Lower leg skin (tissue), 4 donors: Measurements from ENCODE around the gene IL10. TPM values are rescaled to one million over a fixed set of nuclear protein-coding genes. Genes with fewer than 3 reads are reported as not detected.

Experiments
- DNase-seq, 2 donors: peaks; one replicate each; pipeline ENCODE4 v3.0.0-alpha.2; 2019; ENCODE audit warnings: low spot score in 2 of 2
- H3K4me3 ChIP-seq: fragments of 200-600 bp; sonication (generic); 2 replicates; pipeline ENCODE4 v1.5.1; 2017; ENCODE audit warnings: mild to moderate bottlenecking, low read depth; ENCODE audit not compliant: poor library complexity, severe bottlenecking
- POLR2A ChIP-seq, 2 donors: fragments of 450-650 bp; IDR thresholded peaks; one replicate each; pipeline ENCODE4 v1.6.1; 2016 to 2017; ENCODE audit warnings: antibody characterized with exemption in 2 of 2, mild to moderate bottlenecking in 1 of 2, moderate library complexity in 1 of 2
- WGBS, 2 donors: methylation state at CpG; one replicate each; pipeline ENCODE4 v1.1.5; 2018; 5-methylcytosine and 5-hydroxymethylcytosine counted together
- intact Hi-C: fragments of 100-400 bp; cut with DNase I; formaldehyde crosslinking; loops from one replicate; pipeline ENCODE4 v1.15.0; 2023; ENCODE audit warnings: low total_unique reads
- total RNA-seq, 4 donors: library from RNA; depleted of rRNA; stranded (reverse); fragments of >200 nt; gene quantifications; one replicate each; pipeline ENCODE4 v1.1.0, GENCODE V29; 2016
- TF ChIP-seq, protein P1 (sequence below), 3 donors: fragments of 450-650 bp; IDR thresholded peaks; one replicate each; pipeline ENCODE4 v1.5.1; 2016; ENCODE audit warnings: antibody characterized with exemption in 3 of 3, mild to moderate bottlenecking in 3 of 3, moderate library complexity in 2 of 3

IL10 gene
- total RNA-seq, 4 donors from 2014 or later = 0.32 to 0.72 TPM; not detected in 2

DNA sequence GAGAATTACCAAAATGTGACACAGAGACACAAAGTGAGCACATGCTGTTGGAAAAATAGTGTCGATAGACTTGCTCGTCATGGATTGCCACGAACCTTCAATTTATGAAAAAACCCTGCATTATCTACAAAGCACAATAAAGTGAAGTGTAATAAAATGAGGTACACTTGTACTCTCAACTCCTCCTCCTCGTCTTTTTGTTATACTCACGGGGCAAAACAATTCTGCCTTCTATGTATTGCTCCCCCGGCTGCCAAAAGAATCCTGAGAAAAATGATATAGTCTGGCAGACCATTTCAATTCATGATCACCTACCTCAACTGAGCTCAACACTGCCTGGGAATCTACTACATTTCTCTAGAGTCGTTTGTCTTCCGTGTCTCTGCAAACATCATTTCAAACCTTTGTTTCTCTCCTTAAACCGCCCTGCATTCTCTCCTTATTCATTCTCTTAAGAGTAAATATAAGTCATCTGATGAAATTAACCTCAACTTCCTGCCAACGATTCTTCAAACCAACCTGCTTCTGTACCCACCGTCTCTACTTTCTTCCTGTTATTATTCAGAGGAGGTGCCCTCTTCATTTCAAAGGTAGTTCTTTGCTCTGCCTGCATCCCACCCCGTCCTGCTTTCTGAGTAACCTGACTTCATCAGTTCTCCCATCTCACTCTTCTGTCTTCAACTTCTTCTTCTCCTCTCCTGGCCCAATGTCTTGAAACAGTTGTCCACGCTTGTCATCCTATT lies 14.6 kb downstream of the IL10 start:
- WGBS, 2 donors = 77 to 83% methylated on average over 13 of the region's 13 CpGs
- DNase-seq = no peak
- H3K4me3 ChIP-seq = no peak overlapping the region
- intact Hi-C loops = no loop called here
- TF ChIP-seq, protein P1, sequence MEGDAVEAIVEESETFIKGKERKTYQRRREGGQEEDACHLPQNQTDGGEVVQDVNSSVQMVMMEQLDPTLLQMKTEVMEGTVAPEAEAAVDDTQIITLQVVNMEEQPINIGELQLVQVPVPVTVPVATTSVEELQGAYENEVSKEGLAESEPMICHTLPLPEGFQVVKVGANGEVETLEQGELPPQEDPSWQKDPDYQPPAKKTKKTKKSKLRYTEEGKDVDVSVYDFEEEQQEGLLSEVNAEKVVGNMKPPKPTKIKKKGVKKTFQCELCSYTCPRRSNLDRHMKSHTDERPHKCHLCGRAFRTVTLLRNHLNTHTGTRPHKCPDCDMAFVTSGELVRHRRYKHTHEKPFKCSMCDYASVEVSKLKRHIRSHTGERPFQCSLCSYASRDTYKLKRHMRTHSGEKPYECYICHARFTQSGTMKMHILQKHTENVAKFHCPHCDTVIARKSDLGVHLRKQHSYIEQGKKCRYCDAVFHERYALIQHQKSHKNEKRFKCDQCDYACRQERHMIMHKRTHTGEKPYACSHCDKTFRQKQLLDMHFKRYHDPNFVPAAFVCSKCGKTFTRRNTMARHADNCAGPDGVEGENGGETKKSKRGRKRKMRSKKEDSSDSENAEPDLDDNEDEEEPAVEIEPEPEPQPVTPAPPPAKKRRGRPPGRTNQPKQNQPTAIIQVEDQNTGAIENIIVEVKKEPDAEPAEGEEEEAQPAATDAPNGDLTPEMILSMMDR (IDR thresholded peaks at IDR 0.05) = no peak
- TF ChIP-seq POLR2A (IDR thresholded peaks at IDR 0.05) = no peak

DNA sequence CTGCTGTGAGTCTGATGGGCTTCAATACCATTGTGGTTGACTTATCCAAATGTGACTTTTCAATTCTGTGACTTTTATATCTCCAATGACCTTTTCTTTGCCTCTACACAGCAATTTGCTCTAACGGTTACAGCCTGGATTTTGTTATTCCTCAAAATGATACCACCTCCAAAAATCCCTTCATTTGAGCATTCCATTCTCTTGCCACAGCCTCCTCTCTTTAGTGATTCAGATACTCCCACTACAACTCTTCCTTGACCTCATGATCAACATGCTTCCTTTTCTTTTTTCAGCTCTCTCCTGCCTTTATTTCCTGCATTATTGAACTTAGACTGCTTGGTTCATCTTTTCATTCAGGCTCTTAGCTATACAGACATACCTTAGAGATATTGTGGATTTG lies 18.3 kb downstream of the IL10 start:
- TF ChIP-seq, protein P1 (IDR thresholded peaks at IDR 0.05) = no peak
- no peak for TF ChIP-seq POLR2A (IDR thresholded peaks at IDR 0.05)
- WGBS, 2 donors = 68 to 73% methylated on average over 1 of the region's 1 CpG
- no peak overlapping the region for H3K4me3 ChIP-seq
- intact Hi-C loops = no loop called here
- DNase-seq = no peak

DNA sequence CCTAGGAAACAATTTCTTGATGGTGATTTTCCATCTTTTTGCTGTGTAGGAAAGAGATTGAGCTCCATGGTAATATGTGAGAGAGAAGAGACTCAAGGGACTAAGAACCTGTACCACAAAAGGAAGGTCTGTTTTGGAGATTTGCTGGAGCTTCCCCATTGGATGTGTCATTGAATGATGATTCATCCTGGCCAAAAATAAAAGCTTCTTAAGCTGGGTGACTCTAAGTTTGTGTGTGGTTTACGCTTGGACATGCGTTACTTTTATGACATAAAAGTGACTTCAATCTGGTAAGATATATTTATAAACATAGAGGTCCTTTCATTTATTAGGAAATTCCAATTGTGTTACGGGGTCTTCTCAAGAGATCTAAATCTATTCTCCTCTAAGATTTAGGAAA lies 19.2 kb downstream of the IL10 start:
- WGBS, 2 donors = 86 to 96% methylated on average over 3 of the region's 3 CpGs
- DNase-seq = no peak
- H3K4me3 ChIP-seq = no peak overlapping the region
- intact Hi-C loops = no loop called here
- TF ChIP-seq, protein P1 (IDR thresholded peaks at IDR 0.05) = no peak
- TF ChIP-seq POLR2A (IDR thresholded peaks at IDR 0.05) = no peak

DNA sequence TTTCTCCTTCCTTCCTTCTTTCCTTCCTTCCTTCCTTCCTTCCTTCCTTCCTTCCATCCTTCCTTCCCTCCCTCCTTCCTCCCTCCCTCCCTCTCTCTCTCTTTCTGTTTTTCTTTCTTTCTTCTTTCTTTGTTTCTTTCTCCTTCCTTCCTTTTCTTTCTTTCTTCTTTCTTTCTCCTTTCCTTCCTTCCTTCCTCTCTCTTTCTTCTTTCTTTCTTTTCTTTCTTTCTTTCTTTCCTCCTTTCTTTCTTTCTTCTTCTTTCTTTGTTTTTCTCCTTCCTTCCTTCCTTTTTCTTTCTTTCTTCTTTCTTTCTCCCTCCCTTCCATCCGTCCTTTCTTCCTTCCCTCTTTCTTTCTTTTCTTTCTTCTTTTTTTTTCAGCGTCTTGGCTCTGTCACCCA lies 19.8 kb downstream of the IL10 start:
- WGBS, 2 donors = 95 to 96% methylated on average over 2 of the region's 2 CpGs
- no peak for DNase-seq
- TF ChIP-seq POLR2A (IDR thresholded peaks at IDR 0.05) = no peak
- TF ChIP-seq, protein P1 (IDR thresholded peaks at IDR 0.05) = no peak
- H3K4me3 ChIP-seq = no peak overlapping the region
- intact Hi-C loops = no loop called here

DNA sequence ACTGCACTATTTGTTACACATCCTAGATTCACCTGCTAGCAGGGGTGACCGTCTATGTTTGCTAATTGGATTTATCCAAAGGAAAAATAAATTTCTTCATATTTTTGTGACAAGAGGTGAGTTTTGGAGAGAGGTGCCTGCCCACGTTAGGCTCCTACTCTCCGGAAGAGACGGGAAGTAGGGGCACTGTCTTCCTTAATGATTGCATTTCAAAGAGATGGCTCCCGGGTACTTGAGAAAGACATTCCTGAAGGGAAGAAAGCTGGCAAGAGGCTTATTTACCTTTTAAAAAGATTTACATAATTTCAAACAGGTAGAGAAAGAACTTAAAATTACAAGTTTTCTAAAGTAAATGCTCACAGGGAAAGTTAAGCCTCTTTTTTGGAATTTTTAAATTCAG lies 20.4 kb downstream of the IL10 start:
- TF ChIP-seq POLR2A (IDR thresholded peaks at IDR 0.05) = no peak
- TF ChIP-seq, protein P1 (IDR thresholded peaks at IDR 0.05) = no peak
- DNase-seq = no peak
- intact Hi-C loops = no loop called here
- H3K4me3 ChIP-seq = no peak overlapping the region
- WGBS, 2 donors = 44 to 45% methylated on average over 5 of the region's 5 CpGs
